ENCODE data around the gene CHMP5. TPM values are rescaled to one million over a fixed set of nuclear protein-coding genes. Genes with fewer than 3 reads are reported as not detected.

The CHMP5 gene
- polyA plus RNA-seq, 1 donor (not counting 4 experiments of a cell fraction or from before 2014, with no cell fraction given), result 132 TPM

DNA sequence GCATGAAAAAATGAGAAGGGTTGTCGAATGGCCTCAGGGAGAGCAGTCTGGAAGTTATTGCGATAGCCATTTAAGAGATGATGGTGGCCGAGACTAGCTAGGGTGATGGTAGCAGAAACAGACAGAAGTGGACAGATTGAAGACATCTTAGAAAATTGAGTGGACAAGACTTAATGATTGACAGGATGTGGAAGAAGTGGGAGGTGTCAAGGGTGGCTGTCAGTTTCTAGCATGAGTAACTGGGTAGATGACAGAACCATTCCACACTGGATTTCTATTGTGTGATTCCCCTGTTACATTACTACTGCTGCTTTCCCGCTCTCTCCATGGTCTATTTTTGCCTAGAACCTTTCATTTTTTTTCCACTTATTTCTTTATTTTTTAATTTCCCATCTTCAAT lies 12.6 kb downstream of the CHMP5 start:
- dilution Hi-C loops (cut with MboI; ENCODE audit: extremely low pct_ligation_motif_present, low sequenced_read_pairs), result no loop called here
- Histone ChIP-seq H3K4me3 (ENCODE audit: control insufficient read depth in 2 of 3, extremely low read depth in 1 of 3, insufficient read depth in 2 of 3, low read depth in 1 of 3, low read length in 3 of 3) (no peak overlapping the region), H3K9me3 (ENCODE audit: control insufficient read depth, low read depth, low read length) (no peaks in the 10 kb centered on the region), H4K20me1 (ENCODE audit: control insufficient read depth, extremely low read depth, insufficient read depth, low read length) (no peaks in the 10 kb centered on the region), H3K27ac (ENCODE audit: control insufficient read depth, insufficient read depth, low read length) (no peak overlapping the region), H3K4me2 (ENCODE audit: control insufficient read depth, extremely low read depth, insufficient read depth, low read depth, low read length) (no peak overlapping the region), H3K9ac (ENCODE audit: control insufficient read depth, extremely low read depth, insufficient read depth, low read length) (no peak overlapping the region), H2AFZ (ENCODE audit: control insufficient read depth, low read length) (no peak overlapping the region), H3K27me3 (ENCODE audit: control insufficient read depth, extremely low read depth, insufficient read depth, low read length) (no peaks in the 10 kb centered on the region), H3K36me3 (ENCODE audit: control insufficient read depth in 2 of 2, extremely low read depth in 1 of 2, insufficient read depth in 2 of 2, low read length in 2 of 2) (peaks cover 34 to 35% of the 10 kb centered on the region in 2 experiments), H3K4me1 (ENCODE audit: control insufficient read depth, extremely low read depth, insufficient read depth, low read length) (no peaks in the 10 kb centered on the region), H3K79me2 (ENCODE audit: control insufficient read depth, insufficient read depth, low read length) (no peaks in the 10 kb centered on the region), H3K9me1 (ENCODE audit: control insufficient read depth, extremely low read depth, insufficient read depth, low read length) (no peaks in the 10 kb centered on the region)
- no peak for TF ChIP-seq CTCF (optimal IDR thresholded peaks at IDR 0.05 in 1 of 3, IDR thresholded peaks at IDR 0.05 in 1 of 3, conservative IDR thresholded peaks at IDR 0.05 in 1 of 3; ENCODE audit: extremely low read depth in 1 of 3, insufficient read depth in 2 of 3, low read length in 3 of 3)
- TF ChIP-seq EZH2 (IDR thresholded peaks at IDR 0.05; ENCODE audit: low read length), result no peak
- DNase-seq (ENCODE audit: low read depth, low spot score) (no peak), FAIRE-seq (no peak)

DNA sequence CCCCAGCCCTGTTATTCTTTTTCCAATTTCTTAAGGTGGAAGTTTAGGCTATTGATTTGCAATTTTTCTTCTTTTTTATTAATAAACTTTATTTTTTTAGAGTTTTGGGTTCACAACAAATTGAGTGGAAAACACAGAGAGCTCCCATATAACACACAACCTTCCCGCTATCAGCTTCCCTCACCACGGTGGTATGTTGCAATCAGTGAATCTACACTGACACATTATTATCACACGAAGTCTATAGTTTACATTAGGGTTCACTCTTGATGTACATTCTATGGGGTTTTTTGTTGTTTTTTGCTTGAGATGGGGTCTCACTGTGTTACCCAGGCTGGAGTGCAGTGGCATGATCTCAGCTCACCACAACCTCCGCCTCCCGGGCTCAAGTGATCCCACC lies 20.7 kb downstream of the CHMP5 start:
- Histone ChIP-seq H3K36me3 (ENCODE audit: control insufficient read depth in 2 of 2, extremely low read depth in 1 of 2, insufficient read depth in 2 of 2, low read length in 2 of 2) (peaks cover 2 to 15% of the 10 kb centered on the region in 2 experiments), H2AFZ (ENCODE audit: control insufficient read depth, low read length) (no peak overlapping the region), H3K4me3 (ENCODE audit: control insufficient read depth in 2 of 3, extremely low read depth in 1 of 3, insufficient read depth in 2 of 3, low read depth in 1 of 3, low read length in 3 of 3) (no peak overlapping the region), H3K4me1 (ENCODE audit: control insufficient read depth, extremely low read depth, insufficient read depth, low read length) (no peaks in the 10 kb centered on the region), H4K20me1 (ENCODE audit: control insufficient read depth, extremely low read depth, insufficient read depth, low read length) (no peaks in the 10 kb centered on the region), H3K79me2 (ENCODE audit: control insufficient read depth, insufficient read depth, low read length) (no peaks in the 10 kb centered on the region), H3K9ac (ENCODE audit: control insufficient read depth, extremely low read depth, insufficient read depth, low read length) (no peak overlapping the region), H3K9me3 (ENCODE audit: control insufficient read depth, low read depth, low read length) (no peaks in the 10 kb centered on the region), H3K9me1 (ENCODE audit: control insufficient read depth, extremely low read depth, insufficient read depth, low read length) (no peaks in the 10 kb centered on the region), H3K27me3 (ENCODE audit: control insufficient read depth, extremely low read depth, insufficient read depth, low read length) (no peaks in the 10 kb centered on the region), H3K4me2 (ENCODE audit: control insufficient read depth, extremely low read depth, insufficient read depth, low read depth, low read length) (no peak overlapping the region), H3K27ac (ENCODE audit: control insufficient read depth, insufficient read depth, low read length) (no peak overlapping the region)
- FAIRE-seq (no peak), DNase-seq (ENCODE audit: low read depth, low spot score) (no peak)
- TF ChIP-seq CTCF (optimal IDR thresholded peaks at IDR 0.05 in 1 of 3, IDR thresholded peaks at IDR 0.05 in 1 of 3, conservative IDR thresholded peaks at IDR 0.05 in 1 of 3; ENCODE audit: extremely low read depth in 1 of 3, insufficient read depth in 2 of 3, low read length in 3 of 3), result no peak
- no peak for TF ChIP-seq EZH2 (IDR thresholded peaks at IDR 0.05; ENCODE audit: low read length)
- dilution Hi-C loops (cut with MboI; ENCODE audit: extremely low pct_ligation_motif_present, low sequenced_read_pairs), result no loop called here
